PFSK-1 (cell line): ENCODE results near the gene SUSD2. TPM values are rescaled to one million over a fixed set of nuclear protein-coding genes. Genes with fewer than 3 reads are reported as not detected.

Source experiments
- FOXP2 ChIP-seq: optimal IDR thresholded peaks from 2 replicates; pipeline ENCODE3; 2011; ENCODE audit warnings: borderline replicate concordance, control low read depth, inconsistent platforms; ENCODE audit not compliant: insufficient read depth; ENCODE audit errors: extremely low read length, extremely low read depth
- POLR2AphosphoS5 ChIP-seq: IDR thresholded peaks from 2 replicates; pipeline ENCODE4 v1.6.1; 2012; ENCODE audit warnings: low read depth, mild to moderate bottlenecking, control low read depth, low read length, moderate library complexity
- SIN3A ChIP-seq: IDR thresholded peaks from 2 replicates; pipeline ENCODE4 v1.6.1; 2012; ENCODE audit warnings: mild to moderate bottlenecking, low read length, moderate library complexity, borderline replicate concordance; ENCODE audit not compliant: insufficient read depth
- TAF1 ChIP-seq: IDR thresholded peaks from 2 replicates; pipeline ENCODE4 v1.6.1; 2012; ENCODE audit warnings: low read length, control low read depth, borderline replicate concordance; ENCODE audit not compliant: insufficient read depth
- polyA plus RNA-seq: library from polyadenylated mRNA; unstranded; fragments of >200 nt; gene quantifications from one replicate; pipeline ENCODE4 v1.2.1, GENCODE V29; 2012; ENCODE audit warnings: low read depth, missing spikeins; ENCODE audit not compliant: insufficient read length
- TF ChIP-seq, protein P1 (sequence below), 2 experiments: IDR thresholded peaks; 2 replicates each; pipeline versions ENCODE4 v1.6.1 to v1.8.0; 2011 to 2012; ENCODE audit warnings: low read depth in 2 of 2, low read length in 2 of 2, control low read depth in 1 of 2, inconsistent platforms in 1 of 2, mild to moderate bottlenecking in 1 of 2, moderate library complexity in 1 of 2; ENCODE audit not compliant: insufficient read depth in 1 of 2

The SUSD2 gene, protein sequence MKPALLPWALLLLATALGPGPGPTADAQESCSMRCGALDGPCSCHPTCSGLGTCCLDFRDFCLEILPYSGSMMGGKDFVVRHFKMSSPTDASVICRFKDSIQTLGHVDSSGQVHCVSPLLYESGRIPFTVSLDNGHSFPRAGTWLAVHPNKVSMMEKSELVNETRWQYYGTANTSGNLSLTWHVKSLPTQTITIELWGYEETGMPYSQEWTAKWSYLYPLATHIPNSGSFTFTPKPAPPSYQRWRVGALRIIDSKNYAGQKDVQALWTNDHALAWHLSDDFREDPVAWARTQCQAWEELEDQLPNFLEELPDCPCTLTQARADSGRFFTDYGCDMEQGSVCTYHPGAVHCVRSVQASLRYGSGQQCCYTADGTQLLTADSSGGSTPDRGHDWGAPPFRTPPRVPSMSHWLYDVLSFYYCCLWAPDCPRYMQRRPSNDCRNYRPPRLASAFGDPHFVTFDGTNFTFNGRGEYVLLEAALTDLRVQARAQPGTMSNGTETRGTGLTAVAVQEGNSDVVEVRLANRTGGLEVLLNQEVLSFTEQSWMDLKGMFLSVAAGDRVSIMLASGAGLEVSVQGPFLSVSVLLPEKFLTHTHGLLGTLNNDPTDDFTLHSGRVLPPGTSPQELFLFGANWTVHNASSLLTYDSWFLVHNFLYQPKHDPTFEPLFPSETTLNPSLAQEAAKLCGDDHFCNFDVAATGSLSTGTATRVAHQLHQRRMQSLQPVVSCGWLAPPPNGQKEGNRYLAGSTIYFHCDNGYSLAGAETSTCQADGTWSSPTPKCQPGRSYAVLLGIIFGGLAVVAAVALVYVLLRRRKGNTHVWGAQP
- polyA plus RNA-seq = 7.2 TPM

GRCh38 chr22:24181088-24181995 is at the start of gene SUSD2:
SUSD2 (plus strand) TSS chr22:24181487; CDS start chr22:24181520, 33 bp downstream.
- TF ChIP-seq POLR2AphosphoS5 (no peak), TAF1 (no peak)
- TF ChIP-seq, protein P1, sequence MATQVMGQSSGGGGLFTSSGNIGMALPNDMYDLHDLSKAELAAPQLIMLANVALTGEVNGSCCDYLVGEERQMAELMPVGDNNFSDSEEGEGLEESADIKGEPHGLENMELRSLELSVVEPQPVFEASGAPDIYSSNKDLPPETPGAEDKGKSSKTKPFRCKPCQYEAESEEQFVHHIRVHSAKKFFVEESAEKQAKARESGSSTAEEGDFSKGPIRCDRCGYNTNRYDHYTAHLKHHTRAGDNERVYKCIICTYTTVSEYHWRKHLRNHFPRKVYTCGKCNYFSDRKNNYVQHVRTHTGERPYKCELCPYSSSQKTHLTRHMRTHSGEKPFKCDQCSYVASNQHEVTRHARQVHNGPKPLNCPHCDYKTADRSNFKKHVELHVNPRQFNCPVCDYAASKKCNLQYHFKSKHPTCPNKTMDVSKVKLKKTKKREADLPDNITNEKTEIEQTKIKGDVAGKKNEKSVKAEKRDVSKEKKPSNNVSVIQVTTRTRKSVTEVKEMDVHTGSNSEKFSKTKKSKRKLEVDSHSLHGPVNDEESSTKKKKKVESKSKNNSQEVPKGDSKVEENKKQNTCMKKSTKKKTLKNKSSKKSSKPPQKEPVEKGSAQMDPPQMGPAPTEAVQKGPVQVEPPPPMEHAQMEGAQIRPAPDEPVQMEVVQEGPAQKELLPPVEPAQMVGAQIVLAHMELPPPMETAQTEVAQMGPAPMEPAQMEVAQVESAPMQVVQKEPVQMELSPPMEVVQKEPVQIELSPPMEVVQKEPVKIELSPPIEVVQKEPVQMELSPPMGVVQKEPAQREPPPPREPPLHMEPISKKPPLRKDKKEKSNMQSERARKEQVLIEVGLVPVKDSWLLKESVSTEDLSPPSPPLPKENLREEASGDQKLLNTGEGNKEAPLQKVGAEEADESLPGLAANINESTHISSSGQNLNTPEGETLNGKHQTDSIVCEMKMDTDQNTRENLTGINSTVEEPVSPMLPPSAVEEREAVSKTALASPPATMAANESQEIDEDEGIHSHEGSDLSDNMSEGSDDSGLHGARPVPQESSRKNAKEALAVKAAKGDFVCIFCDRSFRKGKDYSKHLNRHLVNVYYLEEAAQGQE (IDR thresholded peaks at IDR 0.05; ENCODE audit: insufficient read depth in 1 of 2, low read depth in 2 of 2, low read length in 2 of 2) = no peak

GRCh38 chr22:24133187-24133965 is 47.9 kb upstream of the SUSD2 start:
- TF ChIP-seq FOXP2 (no peak), TAF1 (no peak), POLR2AphosphoS5 (no peak), SIN3A (no peak)
- TF ChIP-seq, protein P1 (IDR thresholded peaks at IDR 0.05; ENCODE audit: insufficient read depth in 1 of 2, low read depth in 2 of 2, low read length in 2 of 2) = no peak

DNA sequence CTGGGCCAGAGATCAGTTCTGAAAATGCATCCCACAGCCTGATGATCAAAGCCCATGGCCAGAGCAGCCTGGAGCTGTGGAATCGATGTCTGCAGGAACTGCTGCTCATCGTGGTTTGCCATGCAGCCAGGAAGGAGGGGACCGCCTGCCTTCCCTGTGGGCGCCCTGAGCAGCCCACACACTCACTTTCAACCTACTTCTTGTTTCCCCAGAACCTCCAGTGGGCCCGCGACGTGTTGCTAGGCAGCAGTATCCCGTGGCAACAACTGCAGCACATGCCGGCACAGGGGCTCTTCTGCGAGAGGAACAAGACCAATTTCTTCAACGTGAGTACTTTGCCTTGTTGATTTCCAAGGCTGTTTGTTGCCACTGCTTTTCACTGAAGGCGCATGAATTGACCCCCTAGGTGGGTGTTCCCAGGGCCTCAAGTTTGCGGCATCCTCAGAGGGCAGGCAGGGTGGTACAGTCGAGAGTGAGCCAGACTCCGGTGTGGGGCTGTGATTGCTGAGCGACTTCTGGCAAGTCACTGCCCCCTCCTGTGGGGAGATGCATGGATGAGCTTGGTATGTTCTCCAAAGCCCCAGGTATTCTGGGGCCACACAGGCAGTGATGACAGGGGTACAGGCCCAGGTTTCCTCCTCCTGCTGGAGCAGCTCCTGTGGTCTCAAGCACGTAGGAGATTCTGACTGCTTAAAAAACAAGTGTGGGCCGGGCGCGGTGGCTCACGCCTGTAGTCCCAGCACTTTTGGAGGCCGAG is 47.0 kb upstream of the SUSD2 start:
- no peak for TF ChIP-seq POLR2AphosphoS5
- TF ChIP-seq, protein P1 (IDR thresholded peaks at IDR 0.05; ENCODE audit: insufficient read depth in 1 of 2, low read depth in 2 of 2, low read length in 2 of 2) = no peak
- no peak for TF ChIP-seq SIN3A
- no peak for TF ChIP-seq TAF1
- TF ChIP-seq FOXP2 = no peak

GRCh38 chr22:24137595-24137994 is 43.7 kb upstream of the SUSD2 start:
- TF ChIP-seq POLR2AphosphoS5 (no peak), FOXP2 (no peak), SIN3A (no peak), TAF1 (no peak)
- TF ChIP-seq, protein P1 (IDR thresholded peaks at IDR 0.05; ENCODE audit: insufficient read depth in 1 of 2, low read depth in 2 of 2, low read length in 2 of 2) = no peak
